GM10847 (cell line): ENCODE measurements around the gene HAND2.

ENCODE experiments used
- POLR2A ChIP-seq: IDR thresholded peaks from 2 replicates; pipeline ENCODE4 v1.6.1; 2011; ENCODE audit not compliant: insufficient read length; ENCODE audit errors: extremely low read depth

HAND2 gene

GRCh38 chr4:173518425-173519102, 11.5 kb downstream of the HAND2 start:
- TF ChIP-seq POLR2A, result no peak

GRCh38 chr4:173517781-173518424, 12.1 kb downstream of the HAND2 start:
- TF ChIP-seq POLR2A, result no peak

- TF ChIP-seq POLR2A, result no peak
Measured at GRCh38 chr4:173516621-173517524, 13.2 kb downstream of the HAND2 start.

GRCh38 chr4:173515458-173515857, 14.6 kb downstream of the HAND2 start:
- TF ChIP-seq POLR2A, result no peak

- TF ChIP-seq POLR2A, result no peak
Measured at GRCh38 chr4:173514641-173515217, 15.3 kb downstream of the HAND2 start.

GRCh38 chr4:173513651-173514050, 16.4 kb downstream of the HAND2 start:
- TF ChIP-seq POLR2A, result no peak

GRCh38 chr4:173511787-173512361, 18.2 kb downstream of the HAND2 start:
- no peak for TF ChIP-seq POLR2A

GRCh38 chr4:173509036-173510001, 20.7 kb downstream of the HAND2 start:
- TF ChIP-seq POLR2A, result peak; percentile 42

GRCh38 chr4:173508386-173509035, 21.5 kb downstream of the HAND2 start:
- TF ChIP-seq POLR2A, result no peak

GRCh38 chr4:173507471-173508385, 22.3 kb downstream of the HAND2 start:
- no peak for TF ChIP-seq POLR2A

- TF ChIP-seq POLR2A, result no peak
Measured at GRCh38 chr4:173506597-173507211, 23.3 kb downstream of the HAND2 start.

GRCh38 chr4:173505924-173506518, 24.0 kb downstream of the HAND2 start:
- TF ChIP-seq POLR2A, result no peak

GRCh38 chr4:173504181-173504503, 25.9 kb downstream of the HAND2 start:
- TF ChIP-seq POLR2A, result no peak
